H1 (cell line): ENCODE results near the gene SLC43A2. TPM values are rescaled to one million over a fixed set of nuclear protein-coding genes. Genes with fewer than 3 reads are reported as not detected.

Experiments used
- BRCA1 ChIP-seq: IDR thresholded peaks from 2 replicates; pipeline ENCODE4 v1.6.1; 2012; ENCODE audit warnings: low read depth, low read length, improper control_type of control experiment
- KDM5A ChIP-seq: fragments of 200-600 bp; IDR thresholded peaks from 2 replicates; pipeline ENCODE4 v1.7.1; 2012; ENCODE audit warnings: mild to moderate bottlenecking, low read length, inconsistent platforms, mixed read lengths
- polyA plus RNA-seq, 7 experiments: library from polyadenylated mRNA; depleted of rRNA in 3 of 7; stranded (reverse) in 5 of 7; unstranded in 2 of 7; fragments of >200 nt in 5 of 7; fragments of 200-250 nt in 2 of 7; gene quantifications; 1 replicate in 5 of 7; 2 replicates in 1 of 7; 4 replicates in 1 of 7; pipeline versions ENCODE4 v1.2.1 to v1.2.3, GENCODE V29; 2011 to 2013; ENCODE audit warnings: missing spikeins in 2 of 7, mixed read lengths in 2 of 7
- total RNA-seq: library from RNA; stranded (reverse); fragmentation: NEBNext Ultra II Directional; extraction: Animal tissue kit (Norgen Biotek cat#: 25700); gene quantifications from 2 replicates; pipeline ENCODE4 v1.2.1, GENCODE V29; 2021

SLC43A2 gene
- total and polyA plus RNA-seq, 2 of the 8 experiments (the other 6 are each of a cell fraction or from before 2014, with no cell fraction given), result 6.6 to 10.5 TPM

- TF ChIP-seq BRCA1 (no peak), KDM5A (no peak)
These were observed 346 bp upstream of the SLC43A2 start (continued) for GRCh38 chr17:1628856-1629503.
